ENCODE measurements around the gene AKR1D1.
"Not testable (repeated sequence)": the region's sequence is repeated elsewhere in the genome, so short reads cannot be mapped to it uniquely, and the experiment has no call there.

The AKR1D1 gene

GRCh38 chr7:138076196-138076595, at the start of gene AKR1D1:
AKR1D1 (plus strand) TSS chr7:138076459; CDS start chr7:138076519, 60 bp downstream.
- no peak for DNase-seq

- DNase-seq = no peak
Measured at GRCh38 chr7:138027100-138027499, 49.2 kb upstream of the AKR1D1 start.

- DNase-seq = no peak
Measured at GRCh38 chr7:138029126-138029525, 47.1 kb upstream of the AKR1D1 start.

GRCh38 chr7:138029941-138030340, 46.3 kb upstream of the AKR1D1 start:
- no peak for DNase-seq

GRCh38 chr7:138030679-138031351, 45.4 kb upstream of the AKR1D1 start:
- no peak for DNase-seq

- DNase-seq = no peak
Measured at GRCh38 chr7:138032186-138032585, 44.1 kb upstream of the AKR1D1 start.

- no peak for DNase-seq
Measured at GRCh38 chr7:138032770-138033169, 43.5 kb upstream of the AKR1D1 start.

- DNase-seq = no peak
Measured at GRCh38 chr7:138033241-138033640, 43.0 kb upstream of the AKR1D1 start.

- no peak for DNase-seq
Measured at GRCh38 chr7:138036135-138036534, 40.1 kb upstream of the AKR1D1 start.

- DNase-seq = not testable (repeated sequence)
Measured at GRCh38 chr7:138040063-138040462, 36.2 kb upstream of the AKR1D1 start.

GRCh38 chr7:138044897-138045296, 31.4 kb upstream of the AKR1D1 start:
- no peak for DNase-seq

- no peak for DNase-seq
Measured at GRCh38 chr7:138047907-138048306, 28.4 kb upstream of the AKR1D1 start.

GRCh38 chr7:138049505-138050116, 26.6 kb upstream of the AKR1D1 start:
- DNase-seq = no peak

- DNase-seq = not testable (repeated sequence)
Measured at GRCh38 chr7:138051712-138052247, 24.5 kb upstream of the AKR1D1 start.

- no peak for DNase-seq
Measured at GRCh38 chr7:138052696-138053095, 23.6 kb upstream of the AKR1D1 start.

GRCh38 chr7:138055698-138056097, 20.6 kb upstream of the AKR1D1 start:
- DNase-seq = not testable (repeated sequence)

- no peak for DNase-seq
Measured at GRCh38 chr7:138063400-138063799, 12.9 kb upstream of the AKR1D1 start.

- no peak for DNase-seq
Measured at GRCh38 chr7:138064856-138065357, 11.4 kb upstream of the AKR1D1 start.

- DNase-seq = no peak
Measured at GRCh38 chr7:138065827-138066226, 10.4 kb upstream of the AKR1D1 start.

- DNase-seq = no peak
Measured at GRCh38 chr7:138066954-138067394, 9.3 kb upstream of the AKR1D1 start.

- no peak for DNase-seq
Measured at GRCh38 chr7:138067774-138068173, 8.5 kb upstream of the AKR1D1 start.

GRCh38 chr7:138070908-138071307, 5.4 kb upstream of the AKR1D1 start:
- no peak for DNase-seq

GRCh38 chr7:138072726-138073125, 3.5 kb upstream of the AKR1D1 start:
- no peak for DNase-seq

GRCh38 chr7:138074121-138074520, 2.1 kb upstream of the AKR1D1 start:
- DNase-seq = no peak
